Caco-2 (cell line): Measurements from ENCODE around the gene GLMN. TPM values are rescaled to one million over a fixed set of nuclear protein-coding genes. Genes with fewer than 3 reads are reported as not detected.

Experiments
- BruUV-seq: library from RNA; stranded (reverse); fragments of 400-500 nt; replicated peaks from 2 replicates; lab custom pipeline; 2021; lab: Mats Ljungman, UMichigan
- CTCF ChIA-PET: fragments of 300-600 bp; sonication (Branson Sonifier 250); formaldehyde crosslinking; loops from one replicate; lab custom pipeline; 2022; ENCODE audit warnings: antibody characterized with exemption; lab: Charles Lee
- POLR2A ChIA-PET: fragments of 300-600 bp; sonication (Branson Sonifier 250); formaldehyde crosslinking; loops from one replicate; lab custom pipeline; 2022; ENCODE audit warnings: antibody characterized with exemption; lab: Charles Lee
- DNase-seq, 2 experiments: peaks; one replicate each; pipeline versions ENCODE4 v3.0.0 to v3.0.0-alpha.2; 2020 to 2022
- H3K27me3 ChIP-seq: replicated peaks from 2 replicates; pipeline ENCODE4 v1.6.0; 2011; ENCODE audit warnings: low read length; ENCODE audit not compliant: control insufficient read depth, insufficient read depth
- H3K36me3 ChIP-seq: 2 replicates; pipeline ENCODE4 v1.5.1; 2011; ENCODE audit warnings: low read length; ENCODE audit not compliant: control insufficient read depth, insufficient read depth
- H3K4me1 ChIP-seq: fragments of 250-450 bp; sonication (Bioruptor Pico); 2 replicates; pipeline ENCODE4 v1.5.1; 2020; ENCODE audit warnings: mild to moderate bottlenecking
- H3K4me3 ChIP-seq: 2 replicates; pipeline ENCODE4 v1.5.1; 2011; ENCODE audit warnings: low read depth, mild to moderate bottlenecking, control low read depth, low read length
- H3K9me3 ChIP-seq: fragments of 250-450 bp; sonication (Bioruptor Pico); 2 replicates; pipeline ENCODE4 v1.5.1; 2020; ENCODE audit warnings: mild to moderate bottlenecking, moderate library complexity
- H3K27ac Mint-ChIP-seq: one replicate; pipeline ENCODE4 v1.8.0; 2022; ENCODE audit warnings: mixed read lengths; ENCODE audit not compliant: unreplicated experiment
- H3K27me3 Mint-ChIP-seq: one replicate; pipeline ENCODE4 v1.8.0; 2022; ENCODE audit warnings: mixed read lengths; ENCODE audit not compliant: insufficient read depth, unreplicated experiment
- H3K36me3 Mint-ChIP-seq: one replicate; pipeline ENCODE4 v1.8.0; 2022; ENCODE audit warnings: mild to moderate bottlenecking, mixed read lengths; ENCODE audit not compliant: insufficient read depth, unreplicated experiment
- H3K4me1 Mint-ChIP-seq: one replicate; pipeline ENCODE4 v1.8.0; 2022; ENCODE audit warnings: low read depth, mixed read lengths; ENCODE audit not compliant: unreplicated experiment
- H3K4me3 Mint-ChIP-seq: one replicate; pipeline ENCODE4 v1.8.0; 2022; ENCODE audit warnings: mild to moderate bottlenecking, moderate library complexity, mixed read lengths; ENCODE audit not compliant: unreplicated experiment
- H3K9me3 Mint-ChIP-seq: one replicate; pipeline ENCODE4 v1.8.0; 2022; ENCODE audit warnings: mixed read lengths; ENCODE audit not compliant: unreplicated experiment
- CTCF ChIP-seq, 2 experiments: fragments of 200-600 bp in 1 of 2; IDR thresholded peaks; 1 replicate in 1 of 2; 2 replicates in 1 of 2; pipeline versions ENCODE4 v1.5.1 to v1.8.0; 2011 to 2022; ENCODE audit warnings: antibody characterized with exemption in 1 of 2, control low read depth in 1 of 2, inconsistent platforms in 1 of 2, low read depth in 1 of 2, low read length in 1 of 2, mild to moderate bottlenecking in 1 of 2, moderate library complexity in 1 of 2; ENCODE audit not compliant: insufficient read depth in 1 of 2, severe bottlenecking in 1 of 2, unreplicated experiment in 1 of 2
- intact Hi-C: fragments of 100-400 bp; cut with micrococcal nuclease; formaldehyde crosslinking; loops from one replicate; pipeline ENCODE4 v1.10.0; 2022; ENCODE audit not compliant: unreplicated experiment
- total RNA-seq: library from RNA; stranded (reverse); gene quantifications from 2 replicates; pipeline ENCODE4 v1.2.3, GENCODE V29; 2022

GLMN gene
- total RNA-seq, 1 experiment from 2014 or later = 12.9 TPM

GRCh38 chr1:92343061-92343460, 44.3 kb upstream of the GLMN start:
- POLR2A ChIA-PET = no interaction called here
- no peaks in the 10 kb centered on the region for H3K9me3 ChIP-seq
- no peak overlapping the region for H3K4me3 ChIP-seq
- no peak for TF ChIP-seq CTCF (IDR thresholded peaks at IDR 0.05; ENCODE audit: insufficient read depth in 1 of 2, low read depth in 1 of 2, low read length in 1 of 2, severe bottlenecking in 1 of 2, unreplicated experiment in 1 of 2)
- no peaks in the 10 kb centered on the region for H3K9me3 Mint-ChIP-seq
- H3K27me3 ChIP-seq = no peaks in the 10 kb centered on the region
- no TSS peak for BruUV-seq
- no peak overlapping the region for H3K27ac Mint-ChIP-seq
- intact Hi-C loops = no loop called here
- H3K4me1 ChIP-seq = no peaks in the 10 kb centered on the region
- H3K4me3 Mint-ChIP-seq = no peak overlapping the region
- no peaks in the 10 kb centered on the region for H3K36me3 ChIP-seq
- H3K36me3 Mint-ChIP-seq = no peaks in the 10 kb centered on the region
- CTCF ChIA-PET = no interaction called here
- H3K4me1 Mint-ChIP-seq = no peaks in the 10 kb centered on the region
- DNase-seq = no peak
- H3K27me3 Mint-ChIP-seq = no peaks in the 10 kb centered on the region

GRCh38 chr1:92342401-92342800, 43.6 kb upstream of the GLMN start:
- Histone ChIP-seq H3K36me3 (no peaks in the 10 kb centered on the region), H3K4me1 (no peaks in the 10 kb centered on the region), H3K4me3 (no peak overlapping the region), H3K27me3 (no peaks in the 10 kb centered on the region), H3K9me3 (no peaks in the 10 kb centered on the region)
- TF ChIP-seq CTCF (IDR thresholded peaks at IDR 0.05; ENCODE audit: insufficient read depth in 1 of 2, low read depth in 1 of 2, low read length in 1 of 2, severe bottlenecking in 1 of 2, unreplicated experiment in 1 of 2) = no peak
- no TSS peak for BruUV-seq
- Mint-ChIP-seq H3K36me3 (no peaks in the 10 kb centered on the region), H3K4me3 (no peak overlapping the region), H3K27ac (no peak overlapping the region), H3K27me3 (no peaks in the 10 kb centered on the region), H3K4me1 (no peaks in the 10 kb centered on the region), H3K9me3 (no peaks in the 10 kb centered on the region)
- ChIA-PET POLR2A (no interaction called here), CTCF (no interaction called here)
- intact Hi-C loops = no loop called here
- DNase-seq = no peak

GRCh38 chr1:92340154-92340553, 41.4 kb upstream of the GLMN start:
- no peak for TF ChIP-seq CTCF (IDR thresholded peaks at IDR 0.05; ENCODE audit: insufficient read depth in 1 of 2, low read depth in 1 of 2, low read length in 1 of 2, severe bottlenecking in 1 of 2, unreplicated experiment in 1 of 2)
- Histone ChIP-seq H3K4me3 (no peak overlapping the region), H3K9me3 (no peaks in the 10 kb centered on the region), H3K36me3 (no peaks in the 10 kb centered on the region), H3K27me3 (no peaks in the 10 kb centered on the region), H3K4me1 (no peaks in the 10 kb centered on the region)
- H3K36me3 Mint-ChIP-seq = no peaks in the 10 kb centered on the region
- CTCF ChIA-PET = no interaction called here
- no TSS peak for BruUV-seq
- H3K4me1 Mint-ChIP-seq = no peaks in the 10 kb centered on the region
- intact Hi-C loops = no loop called here
- H3K27ac Mint-ChIP-seq = no peak overlapping the region
- POLR2A ChIA-PET = no interaction called here
- H3K4me3 Mint-ChIP-seq = no peak overlapping the region
- no peaks in the 10 kb centered on the region for H3K9me3 Mint-ChIP-seq
- H3K27me3 Mint-ChIP-seq = no peaks in the 10 kb centered on the region
- DNase-seq = no peak
